ENCODE data around the gene FJX1.

The FJX1 gene

DNA sequence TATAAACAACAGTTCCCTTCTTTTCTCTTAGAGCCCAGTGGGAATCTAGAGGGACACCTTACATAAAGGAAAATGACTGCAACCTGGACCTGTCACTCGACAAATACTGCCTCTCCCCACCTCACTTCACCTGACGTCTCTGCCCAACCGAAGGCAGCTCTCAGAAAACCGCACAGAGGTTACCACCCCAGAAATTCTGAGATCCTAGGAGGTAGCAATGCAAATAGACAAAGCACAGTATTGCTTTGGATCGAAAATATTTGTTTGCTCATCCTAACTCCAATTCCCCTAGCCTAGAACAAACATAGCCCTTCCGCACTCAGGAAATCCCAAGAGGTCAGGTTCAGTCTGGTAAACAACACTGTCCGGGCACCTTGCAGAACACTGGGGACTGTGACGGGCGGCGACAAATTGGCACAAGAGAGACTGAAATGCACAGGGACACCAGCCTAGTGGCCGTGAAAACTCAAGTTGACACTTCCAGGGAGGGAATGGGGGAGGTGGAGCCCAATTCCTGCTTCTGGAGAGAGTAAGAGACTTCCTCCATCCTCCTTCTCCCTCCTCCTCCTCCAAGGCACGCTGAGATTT, 43.9 kb downstream of the FJX1 start (continued):
- TF ChIP-seq ZNF214 (tag by site-specific recombination; IDR thresholded peaks at IDR 0.05; ENCODE audit: borderline replicate concordance) (no peak), ZNF549 (tag by site-specific recombination; IDR thresholded peaks at IDR 0.05) (no peak), ZNF398 (tag by site-specific recombination; IDR thresholded peaks at IDR 0.05) (peak; percentile 31; the same call in 1 of the 2 replicates), SP7 (tag by site-specific recombination; IDR thresholded peaks at IDR 0.05) (no peak), ZNF433 (tag by site-specific recombination; IDR thresholded peaks at IDR 0.05; ENCODE audit: low read depth) (no peak), ZNF37A (tag by site-specific recombination; IDR thresholded peaks at IDR 0.05) (no peak), ZNF148 (tag by site-specific recombination; IDR thresholded peaks at IDR 0.05; ENCODE audit: borderline replicate concordance) (no peak), ZNF302 (tag by site-specific recombination; IDR thresholded peaks at IDR 0.05; ENCODE audit: low read depth) (no peak), ZNF157 (tag by site-specific recombination; IDR thresholded peaks at IDR 0.05) (no peak), ZNF19 (tag by site-specific recombination; IDR thresholded peaks at IDR 0.05; ENCODE audit: low read depth) (no peak), PRDM10 (tag by site-specific recombination; IDR thresholded peaks at IDR 0.05) (no peak), OVOL3 (tag by site-specific recombination; IDR thresholded peaks at IDR 0.05) (no peak), ZSCAN5A (tag by site-specific recombination; IDR thresholded peaks at IDR 0.05) (no peak), ZFP69B (tag by site-specific recombination; IDR thresholded peaks at IDR 0.05) (peak; percentile 95; the same call in 1 of the 2 replicates), MEIS1 (CRISPR knock-in tag; IDR thresholded peaks at IDR 0.05; ENCODE audit: borderline replicate concordance) (no peak)

DNA sequence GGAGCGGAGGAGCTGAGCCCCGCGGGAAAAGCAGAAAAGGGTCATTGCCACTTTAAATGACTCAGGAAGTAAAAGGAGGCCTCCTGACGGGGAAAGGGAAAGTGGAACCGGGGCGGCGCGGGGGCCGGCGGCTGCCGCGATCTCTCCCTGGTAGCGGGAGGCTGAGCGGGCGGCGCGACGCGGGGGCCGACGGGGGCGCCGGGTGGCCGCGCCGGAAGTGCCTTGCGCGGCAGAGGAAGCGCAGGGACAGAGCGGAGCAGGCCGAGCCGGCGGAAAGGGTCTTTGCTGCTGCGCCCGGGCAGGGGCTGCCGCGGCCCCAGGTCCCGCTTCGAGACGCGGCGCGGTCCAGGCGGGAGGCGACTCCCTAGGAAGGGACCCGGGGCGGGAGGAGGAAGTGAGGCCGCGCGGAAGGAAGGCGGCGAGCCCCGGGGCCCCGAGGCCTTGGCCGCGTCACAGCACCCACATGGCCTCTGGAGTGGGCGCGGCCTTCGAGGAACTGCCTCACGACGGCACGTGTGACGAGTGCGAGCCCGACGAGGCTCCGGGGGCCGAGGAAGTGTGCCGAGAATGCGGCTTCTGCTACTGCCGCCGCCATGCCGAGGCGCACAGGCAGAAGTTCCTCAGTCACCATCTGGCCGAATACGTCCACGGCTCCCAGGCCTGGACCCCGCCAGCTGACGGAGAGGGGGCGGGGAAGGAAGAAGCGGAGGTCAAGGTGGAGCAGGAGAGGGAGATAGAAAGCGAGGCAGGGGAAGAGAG, 44.6 kb downstream of the FJX1 start, which contains the start of gene TRIM44:
Gene TRIM44 (plus strand): TSS at position 127 of the 759 bp plus-strand sequence. CDS start 337 bp downstream, at position 464.
- peak within 1 kb of the TSS; percentile 83 for H3K27ac ChIP-seq (ENCODE audit: extremely low read depth, low read depth, low read length)
- POLR2A ChIA-PET, result interaction anchor here (0.7 kb wide), 1 partner anchor 171 kb away, joined by 4 read pairs; no protein-coding TSS in a partner anchor
- TF ChIP-seq, protein P1, sequence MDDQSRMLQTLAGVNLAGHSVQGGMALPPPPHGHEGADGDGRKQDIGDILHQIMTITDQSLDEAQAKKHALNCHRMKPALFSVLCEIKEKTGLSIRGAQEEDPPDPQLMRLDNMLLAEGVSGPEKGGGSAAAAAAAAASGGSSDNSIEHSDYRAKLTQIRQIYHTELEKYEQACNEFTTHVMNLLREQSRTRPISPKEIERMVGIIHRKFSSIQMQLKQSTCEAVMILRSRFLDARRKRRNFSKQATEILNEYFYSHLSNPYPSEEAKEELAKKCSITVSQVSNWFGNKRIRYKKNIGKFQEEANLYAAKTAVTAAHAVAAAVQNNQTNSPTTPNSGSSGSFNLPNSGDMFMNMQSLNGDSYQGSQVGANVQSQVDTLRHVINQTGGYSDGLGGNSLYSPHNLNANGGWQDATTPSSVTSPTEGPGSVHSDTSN (CRISPR knock-in tag; IDR thresholded peaks at IDR 0.05), result peak; percentile 93
- TF ChIP-seq, protein P2, sequence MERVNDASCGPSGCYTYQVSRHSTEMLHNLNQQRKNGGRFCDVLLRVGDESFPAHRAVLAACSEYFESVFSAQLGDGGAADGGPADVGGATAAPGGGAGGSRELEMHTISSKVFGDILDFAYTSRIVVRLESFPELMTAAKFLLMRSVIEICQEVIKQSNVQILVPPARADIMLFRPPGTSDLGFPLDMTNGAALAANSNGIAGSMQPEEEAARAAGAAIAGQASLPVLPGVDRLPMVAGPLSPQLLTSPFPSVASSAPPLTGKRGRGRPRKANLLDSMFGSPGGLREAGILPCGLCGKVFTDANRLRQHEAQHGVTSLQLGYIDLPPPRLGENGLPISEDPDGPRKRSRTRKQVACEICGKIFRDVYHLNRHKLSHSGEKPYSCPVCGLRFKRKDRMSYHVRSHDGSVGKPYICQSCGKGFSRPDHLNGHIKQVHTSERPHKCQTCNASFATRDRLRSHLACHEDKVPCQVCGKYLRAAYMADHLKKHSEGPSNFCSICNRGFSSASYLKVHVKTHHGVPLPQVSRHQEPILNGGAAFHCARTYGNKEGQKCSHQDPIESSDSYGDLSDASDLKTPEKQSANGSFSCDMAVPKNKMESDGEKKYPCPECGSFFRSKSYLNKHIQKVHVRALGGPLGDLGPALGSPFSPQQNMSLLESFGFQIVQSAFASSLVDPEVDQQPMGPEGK (tag by site-specific recombination; IDR thresholded peaks at IDR 0.05), result no peak
- TF ChIP-seq ZNF335 (tag by site-specific recombination; conservative IDR thresholded peaks at IDR 0.05) (no peak; the same call in none of the 2 replicates), ZSCAN4 (tag by site-specific recombination; IDR thresholded peaks at IDR 0.05) (no peak), ZNF302 (tag by site-specific recombination; IDR thresholded peaks at IDR 0.05; ENCODE audit: low read depth) (no peak)

More for the DNA sequence above, 44.6 kb downstream of the FJX1 start, which contains the start of gene TRIM44:
- no peaks in the 10 kb centered on the region; the same call in 1 of the 2 replicates for H3K4me1 ChIP-seq (ENCODE audit: control insufficient read depth, insufficient read depth, low read length)
- peaks cover 0 to 3% of the 10 kb centered on the region in 2 experiments; a peak in 1 of 3 replicates for H3K36me3 ChIP-seq (ENCODE audit: control insufficient read depth in 2 of 2, insufficient read depth in 1 of 2, low read length in 2 of 2)
- no peaks in the 10 kb centered on the region for H3K9me3 ChIP-seq (ENCODE audit: control insufficient read depth, insufficient read depth, low read depth, low read length)
- peak within 1 kb of the TSS; percentile 70 for H3K4me3 ChIP-seq (ENCODE audit: low read depth, low read length)
- CTCF ChIA-PET, result interaction anchor here (1.0 kb wide), 1 partner anchor 159 kb away, joined by 3 read pairs; no protein-coding TSS in a partner anchor

Measured in HEK293 (cell line).